PFSK-1 (cell line): ENCODE data around the gene GABARAPL2.

ENCODE experiments used
- SIN3A ChIP-seq: IDR thresholded peaks from 2 replicates; pipeline ENCODE4 v1.6.1; 2012; ENCODE audit warnings: mild to moderate bottlenecking, low read length, moderate library complexity, borderline replicate concordance; ENCODE audit not compliant: insufficient read depth
- TF ChIP-seq, protein P1 (sequence below), 2 experiments: IDR thresholded peaks; 2 replicates each; pipeline versions ENCODE4 v1.6.1 to v1.8.0; 2011 to 2012; ENCODE audit warnings: low read depth in 2 of 2, low read length in 2 of 2, control low read depth in 1 of 2, inconsistent platforms in 1 of 2, mild to moderate bottlenecking in 1 of 2, moderate library complexity in 1 of 2; ENCODE audit not compliant: insufficient read depth in 1 of 2

DNA sequence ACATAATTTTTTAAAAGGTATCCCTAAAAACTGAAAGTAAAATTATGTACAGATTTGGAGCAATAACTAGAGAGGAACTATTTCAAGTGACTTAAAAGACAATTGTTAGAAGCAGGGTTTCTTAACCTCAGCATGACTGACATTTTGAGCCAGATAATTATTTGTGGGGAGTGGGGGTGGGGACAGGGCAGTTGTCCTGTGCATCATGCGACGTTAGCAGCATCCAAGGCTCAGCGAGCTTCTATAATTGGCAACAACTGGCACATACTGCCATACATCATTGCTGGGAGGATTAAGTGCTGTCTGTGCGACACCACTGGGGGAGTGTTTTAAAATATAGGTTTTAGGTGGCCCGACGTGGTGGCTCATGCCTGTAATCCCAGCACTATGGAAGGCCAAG lies 27.1 kb downstream of the GABARAPL2 start:
- TF ChIP-seq, protein P1, sequence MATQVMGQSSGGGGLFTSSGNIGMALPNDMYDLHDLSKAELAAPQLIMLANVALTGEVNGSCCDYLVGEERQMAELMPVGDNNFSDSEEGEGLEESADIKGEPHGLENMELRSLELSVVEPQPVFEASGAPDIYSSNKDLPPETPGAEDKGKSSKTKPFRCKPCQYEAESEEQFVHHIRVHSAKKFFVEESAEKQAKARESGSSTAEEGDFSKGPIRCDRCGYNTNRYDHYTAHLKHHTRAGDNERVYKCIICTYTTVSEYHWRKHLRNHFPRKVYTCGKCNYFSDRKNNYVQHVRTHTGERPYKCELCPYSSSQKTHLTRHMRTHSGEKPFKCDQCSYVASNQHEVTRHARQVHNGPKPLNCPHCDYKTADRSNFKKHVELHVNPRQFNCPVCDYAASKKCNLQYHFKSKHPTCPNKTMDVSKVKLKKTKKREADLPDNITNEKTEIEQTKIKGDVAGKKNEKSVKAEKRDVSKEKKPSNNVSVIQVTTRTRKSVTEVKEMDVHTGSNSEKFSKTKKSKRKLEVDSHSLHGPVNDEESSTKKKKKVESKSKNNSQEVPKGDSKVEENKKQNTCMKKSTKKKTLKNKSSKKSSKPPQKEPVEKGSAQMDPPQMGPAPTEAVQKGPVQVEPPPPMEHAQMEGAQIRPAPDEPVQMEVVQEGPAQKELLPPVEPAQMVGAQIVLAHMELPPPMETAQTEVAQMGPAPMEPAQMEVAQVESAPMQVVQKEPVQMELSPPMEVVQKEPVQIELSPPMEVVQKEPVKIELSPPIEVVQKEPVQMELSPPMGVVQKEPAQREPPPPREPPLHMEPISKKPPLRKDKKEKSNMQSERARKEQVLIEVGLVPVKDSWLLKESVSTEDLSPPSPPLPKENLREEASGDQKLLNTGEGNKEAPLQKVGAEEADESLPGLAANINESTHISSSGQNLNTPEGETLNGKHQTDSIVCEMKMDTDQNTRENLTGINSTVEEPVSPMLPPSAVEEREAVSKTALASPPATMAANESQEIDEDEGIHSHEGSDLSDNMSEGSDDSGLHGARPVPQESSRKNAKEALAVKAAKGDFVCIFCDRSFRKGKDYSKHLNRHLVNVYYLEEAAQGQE (IDR thresholded peaks at IDR 0.05; ENCODE audit: insufficient read depth in 1 of 2, low read depth in 2 of 2, low read length in 2 of 2) = no peak
- no peak for TF ChIP-seq SIN3A
